ENCODE measurements around the gene CORIN. TPM values are rescaled to one million over a fixed set of nuclear protein-coding genes. Genes with fewer than 3 reads are reported as not detected.
"Not testable (repeated sequence)": the region's sequence is repeated elsewhere in the genome, so short reads cannot be mapped to it uniquely, and the experiment has no call there.

Gene CORIN
- total RNA-seq, 1 donor, result under 0.01 TPM

GRCh38 chr4:47729131-47729680 lies 108.7 kb downstream of the CORIN start:
- DNase-seq (ENCODE audit: low read depth in 2 of 3, low spot score in 2 of 3), result no peak

- DNase-seq (ENCODE audit: low read depth in 2 of 3, low spot score in 2 of 3), result no peak
Observed at GRCh38 chr4:47721892-47722575, 115.8 kb downstream of the CORIN start.

DNA sequence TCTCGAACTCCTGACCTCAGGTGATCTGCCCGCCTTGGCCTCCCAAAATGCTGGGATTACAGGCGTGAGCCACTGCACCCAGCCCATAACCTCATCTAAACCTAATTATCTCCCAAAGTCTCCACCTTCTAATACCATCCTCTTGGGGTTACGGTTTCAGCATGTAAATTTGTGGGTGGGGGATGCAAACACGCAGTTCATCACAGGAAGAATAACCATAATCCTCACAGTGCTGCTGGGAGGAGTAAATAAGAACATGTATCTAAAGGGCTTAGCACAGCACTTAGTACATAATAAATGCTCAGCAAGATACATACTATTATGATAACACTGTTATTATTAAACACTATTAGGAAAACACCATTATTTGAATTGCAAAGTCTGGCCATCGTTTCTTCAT lies 116.4 kb downstream of the CORIN start:
- DNase-seq (ENCODE audit: low read depth in 2 of 3, low spot score in 2 of 3), result no peak

DNA sequence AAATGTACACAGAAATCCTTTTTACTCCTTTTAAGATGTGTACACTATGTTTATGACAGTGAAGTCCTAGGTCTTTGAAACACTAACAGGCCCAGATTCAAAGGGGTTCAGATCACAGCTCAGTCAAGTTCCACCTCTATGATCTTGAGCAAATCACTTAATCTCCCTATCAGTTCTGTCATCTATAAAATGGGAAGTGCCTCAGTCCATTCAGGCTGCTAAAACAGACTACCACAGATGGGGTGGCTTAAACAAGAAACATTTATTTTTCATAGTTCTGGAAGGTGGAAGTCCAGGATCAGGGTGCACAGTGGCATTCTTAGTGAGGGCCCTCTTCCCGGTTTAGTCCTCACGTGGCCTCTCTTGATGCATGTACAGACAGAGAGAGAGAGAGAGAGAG lies 117.1 kb downstream of the CORIN start:
- no peak for DNase-seq (ENCODE audit: low read depth in 2 of 3, low spot score in 2 of 3)

- DNase-seq (ENCODE audit: low read depth in 2 of 3, low spot score in 2 of 3), result no peak
Observed at GRCh38 chr4:47719576-47719975, 118.3 kb downstream of the CORIN start.

- no peak for DNase-seq (ENCODE audit: low read depth in 2 of 3, low spot score in 2 of 3)
Observed at GRCh38 chr4:47718696-47719095, 119.2 kb downstream of the CORIN start.

DNA sequence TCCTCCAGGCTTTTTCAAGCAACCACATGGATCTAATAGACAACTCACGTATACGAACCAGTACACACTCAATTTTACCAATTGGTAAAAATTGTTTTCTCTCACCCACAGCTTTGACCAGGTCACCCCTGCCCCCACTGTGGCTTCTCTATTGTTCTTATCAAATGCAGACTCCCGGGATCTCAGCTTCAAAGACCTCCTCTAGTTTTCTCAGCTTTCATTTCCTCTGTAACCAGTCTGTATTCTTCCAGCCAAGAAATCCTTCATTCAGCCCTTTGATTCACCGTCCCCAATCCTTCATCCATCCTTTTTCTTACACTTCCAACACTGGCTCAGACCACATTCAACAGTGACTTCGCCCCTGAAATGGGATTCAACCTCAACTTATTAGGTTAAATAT lies 120.7 kb downstream of the CORIN start:
- no peak for DNase-seq (ENCODE audit: low read depth in 2 of 3, low spot score in 2 of 3)

DNA sequence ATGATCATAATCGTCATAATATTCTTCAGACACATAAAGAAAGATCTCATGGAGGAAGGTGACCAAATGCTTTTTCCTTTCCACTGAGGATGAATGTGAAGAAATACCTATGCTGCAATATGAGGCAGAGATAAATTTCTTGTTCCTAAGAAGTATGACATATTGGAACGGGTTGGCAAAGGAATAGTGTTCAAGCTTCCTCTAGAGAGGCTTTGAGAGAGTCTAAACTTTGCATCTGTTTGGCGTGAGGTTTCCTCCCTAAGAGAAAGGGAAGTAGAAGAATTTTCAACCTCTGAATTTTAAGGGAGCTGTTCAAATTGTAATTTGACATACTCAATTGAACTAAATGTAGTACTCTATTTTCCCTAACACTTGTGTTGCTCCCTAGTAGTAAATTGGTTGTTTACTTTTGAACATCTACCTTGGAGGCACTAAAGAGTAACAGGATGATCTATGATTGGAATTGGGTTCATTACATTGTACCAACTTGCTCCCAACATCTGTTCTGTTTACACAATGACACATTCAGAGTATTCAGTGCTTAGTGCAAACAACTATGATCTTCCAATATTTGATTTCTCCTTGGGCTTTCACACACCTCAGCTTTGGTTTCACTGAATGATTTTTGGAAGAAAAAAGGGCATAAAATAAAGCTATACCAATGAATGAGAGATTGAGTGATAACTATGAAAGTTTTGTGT lies 122.0 kb downstream of the CORIN start:
- DNase-seq (ENCODE audit: low read depth in 2 of 3, low spot score in 2 of 3), result peak in 1 of 3 donors; percentile 29

- no peak for DNase-seq (ENCODE audit: low read depth in 2 of 3, low spot score in 2 of 3)
Observed at GRCh38 chr4:47714269-47714668, 123.6 kb downstream of the CORIN start.

GRCh38 chr4:47713129-47713834 lies 124.6 kb downstream of the CORIN start:
- no peak for DNase-seq (ENCODE audit: low read depth in 2 of 3, low spot score in 2 of 3)

DNA sequence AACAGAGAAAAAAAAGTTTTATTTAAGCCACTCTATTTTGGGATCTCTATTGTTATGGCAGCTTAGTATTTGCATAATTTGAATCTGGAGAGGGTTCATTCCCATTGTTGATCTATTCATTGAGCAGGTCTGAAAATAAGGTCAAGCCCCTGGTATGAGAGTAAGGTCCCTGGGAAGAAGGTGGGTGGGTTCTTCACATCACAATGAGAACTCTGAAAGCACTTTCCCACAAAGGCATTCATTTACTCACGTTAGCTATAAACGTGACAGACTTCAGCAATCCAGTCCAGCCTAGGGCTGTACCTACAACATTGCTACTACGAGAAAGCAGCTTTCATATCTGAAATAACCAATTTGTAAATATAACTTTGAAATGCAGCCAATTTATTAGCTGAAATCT lies 126.2 kb downstream of the CORIN start:
- no peak for DNase-seq (ENCODE audit: low read depth in 2 of 3, low spot score in 2 of 3)

DNA sequence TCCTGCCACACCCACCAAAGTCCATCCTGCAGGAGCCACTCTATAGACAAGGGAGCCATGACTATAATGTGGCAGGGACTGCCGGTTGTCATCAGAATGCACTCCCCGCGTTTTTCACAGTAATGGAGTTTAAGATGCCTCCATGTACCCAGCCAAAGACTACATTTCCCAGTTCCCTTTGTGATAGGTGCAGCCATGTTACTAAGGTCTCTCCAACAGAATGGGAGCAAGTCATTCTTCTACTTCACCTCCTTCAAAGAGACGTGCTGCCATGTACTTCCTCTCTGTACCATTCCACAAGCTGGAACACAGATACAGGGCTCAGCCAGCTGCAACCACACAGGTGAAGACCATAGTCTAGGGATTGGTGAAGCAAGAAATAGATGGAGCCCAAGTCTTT lies 126.7 kb downstream of the CORIN start:
- DNase-seq (ENCODE audit: low read depth in 2 of 3, low spot score in 2 of 3), result no peak

DNA sequence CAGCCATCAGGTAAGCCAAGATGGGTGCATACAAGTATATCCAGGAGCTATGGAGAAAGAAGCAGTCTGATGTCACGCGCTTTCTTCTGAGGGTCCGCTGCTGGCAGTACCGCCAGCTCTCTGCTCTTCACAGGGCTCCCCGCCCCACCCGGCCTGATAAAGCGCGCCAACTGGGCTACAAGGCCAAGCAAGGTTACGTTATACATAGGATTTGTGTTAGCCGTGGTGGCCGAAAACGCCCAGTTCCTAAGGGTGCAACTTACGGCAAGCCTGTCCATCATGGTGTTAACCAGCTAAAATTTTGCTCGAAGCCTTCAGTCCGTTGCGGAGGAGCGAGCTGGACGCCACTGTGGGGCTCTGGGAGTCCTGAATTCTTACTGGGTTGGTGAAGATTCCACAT lies 131.5 kb downstream of the CORIN start:
- not testable (repeated sequence) for DNase-seq (ENCODE audit: low read depth in 2 of 3, low spot score in 2 of 3)

- peak in 2 of 3 donors; percentile 35 to 62 for DNase-seq (ENCODE audit: low read depth in 2 of 3, low spot score in 2 of 3)
Observed at GRCh38 chr4:47705326-47705981, 132.4 kb downstream of the CORIN start.

GRCh38 chr4:47704693-47705325 lies 133.1 kb downstream of the CORIN start:
- peak in 2 of 3 donors; percentile 31 to 57 for DNase-seq (ENCODE audit: low read depth in 2 of 3, low spot score in 2 of 3)

DNA sequence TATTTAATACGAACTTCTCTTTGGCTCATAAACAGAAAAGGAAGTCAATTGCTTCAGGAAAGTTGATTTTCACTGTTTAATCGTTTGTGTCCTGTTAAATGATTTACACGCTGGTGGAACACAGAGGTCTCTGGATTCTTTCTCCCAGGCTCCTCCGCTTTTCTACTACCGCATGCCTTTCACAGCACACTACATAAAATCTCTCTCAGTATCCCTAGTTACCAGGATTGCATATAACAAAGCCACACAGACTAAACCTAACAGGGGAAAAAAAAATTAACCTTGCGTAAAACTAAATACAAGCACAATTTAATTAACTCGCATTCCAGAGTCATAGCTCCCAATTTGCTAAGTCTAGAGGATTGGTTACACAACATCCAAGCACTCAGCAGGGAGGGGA lies 133.9 kb downstream of the CORIN start:
- no peak for DNase-seq (ENCODE audit: low read depth in 2 of 3, low spot score in 2 of 3)

- no peak for DNase-seq (ENCODE audit: low read depth in 2 of 3, low spot score in 2 of 3)
Observed at GRCh38 chr4:47703008-47703407, 134.9 kb downstream of the CORIN start.

GRCh38 chr4:47701286-47701685 lies 136.6 kb downstream of the CORIN start:
- DNase-seq (ENCODE audit: low read depth in 2 of 3, low spot score in 2 of 3), result no peak

DNA sequence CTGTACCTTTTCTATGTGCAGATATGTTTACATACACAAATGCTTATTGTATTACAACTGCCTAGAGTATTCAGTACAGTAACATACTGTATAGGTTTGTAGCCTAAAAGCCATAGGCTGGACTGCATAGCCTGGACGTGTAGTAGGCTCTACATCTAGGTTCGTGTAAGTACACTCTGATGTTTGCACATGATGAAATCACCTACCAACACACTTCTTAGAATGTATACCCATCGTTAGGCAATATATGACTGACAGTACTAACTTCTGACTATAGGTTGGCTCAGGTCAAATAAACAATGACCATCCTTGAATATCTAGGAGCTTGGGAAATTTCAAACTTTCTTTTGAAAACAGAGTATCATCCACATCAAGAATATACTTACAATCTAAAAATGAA lies 139.0 kb downstream of the CORIN start:
- no peak for DNase-seq (ENCODE audit: low read depth in 2 of 3, low spot score in 2 of 3)

GRCh38 chr4:47696823-47697222 lies 141.0 kb downstream of the CORIN start:
- no peak for DNase-seq (ENCODE audit: low read depth in 2 of 3, low spot score in 2 of 3)

- no peak for DNase-seq (ENCODE audit: low read depth in 2 of 3, low spot score in 2 of 3)
Observed at GRCh38 chr4:47695260-47695659, 142.6 kb downstream of the CORIN start.
